IPS-NIHi7 (cell line): ENCODE data around the gene KCTD14.
"Not testable (repeated sequence)": the region's sequence is repeated elsewhere in the genome, so short reads cannot be mapped to it uniquely, and the experiment has no call there.

ENCODE experiments used
- DNase-seq: peaks from one replicate; pipeline ENCODE4 v3.0.0; 2012; ENCODE audit warnings: mixed read lengths; ENCODE audit errors: extremely low spot score

The KCTD14 gene

GRCh38 chr11:78023426-78023825, 350 bp upstream of the KCTD14 start:
- no peak for DNase-seq

GRCh38 chr11:78021611-78022010, 1.5 kb downstream of the KCTD14 start:
- no peak for DNase-seq

- no peak for DNase-seq
Measured at GRCh38 chr11:78020246-78020645, 2.8 kb downstream of the KCTD14 start.

- no peak for DNase-seq
Measured at GRCh38 chr11:78019808-78020207, 3.3 kb downstream of the KCTD14 start.

GRCh38 chr11:78015878-78016277, 7.2 kb downstream of the KCTD14 start:
- DNase-seq: no peak

- not testable (repeated sequence) for DNase-seq
Measured at GRCh38 chr11:78014937-78015520, 8.0 kb downstream of the KCTD14 start.

GRCh38 chr11:78011301-78011700, 11.8 kb downstream of the KCTD14 start:
- no peak for DNase-seq

GRCh38 chr11:78010755-78011154, 12.3 kb downstream of the KCTD14 start:
- no peak for DNase-seq

- DNase-seq: no peak
Measured at GRCh38 chr11:78010304-78010703, 12.8 kb downstream of the KCTD14 start.

- no peak for DNase-seq
Measured at GRCh38 chr11:78009062-78009461, 14.0 kb downstream of the KCTD14 start.

GRCh38 chr11:78000193-78000592, 22.9 kb downstream of the KCTD14 start:
- DNase-seq: peak; percentile 78

GRCh38 chr11:77999446-78000030, 23.5 kb downstream of the KCTD14 start:
- DNase-seq: no peak

GRCh38 chr11:77994434-77995362, 28.4 kb downstream of the KCTD14 start, which contains the start of gene INTS4:
TSS of gene INTS4 (minus strand) at chr11:77994668. CDS start at chr11:77994643, 25 bp downstream.
- DNase-seq: peak; percentile 99

GRCh38 chr11:77993902-77994301, 29.2 kb downstream of the KCTD14 start:
- DNase-seq: peak; percentile 27

- no peak for DNase-seq
Measured at GRCh38 chr11:77990981-77991380, 32.1 kb downstream of the KCTD14 start.

- DNase-seq: not testable (repeated sequence)
Measured at GRCh38 chr11:77986456-77986855, 36.6 kb downstream of the KCTD14 start.

GRCh38 chr11:77981346-77981947, 41.6 kb downstream of the KCTD14 start:
- DNase-seq: no peak

- DNase-seq: no peak
Measured at GRCh38 chr11:77968337-77968736, 54.7 kb downstream of the KCTD14 start.

GRCh38 chr11:77967753-77968152, 55.3 kb downstream of the KCTD14 start:
- no peak for DNase-seq

GRCh38 chr11:77967121-77967520, 56.0 kb downstream of the KCTD14 start:
- DNase-seq: no peak

- DNase-seq: no peak
Measured at GRCh38 chr11:77966338-77966737, 56.7 kb downstream of the KCTD14 start.
